Type B pancreatic cell (in vitro differentiated cells): Measurements from ENCODE around the gene GRIN1. TPM values are rescaled to one million over a fixed set of nuclear protein-coding genes. Genes with fewer than 3 reads are reported as not detected.

Source experiments
- DNase-seq: peaks from one replicate; pipeline ENCODE4 v3.0.0; 2021; ENCODE audit warnings: mixed read lengths; ENCODE audit not compliant: unreplicated experiment; ENCODE audit errors: extremely low spot score
- H3K27ac Mint-ChIP-seq: 2 replicates; pipeline ENCODE4 v1.8.0; 2021; ENCODE audit warnings: mild to moderate bottlenecking, mixed read lengths
- H3K27me3 Mint-ChIP-seq: 2 replicates; pipeline ENCODE4 v1.8.0; 2021; ENCODE audit warnings: mixed read lengths
- H3K36me3 Mint-ChIP-seq: 2 replicates; pipeline ENCODE4 v1.8.0; 2021; ENCODE audit warnings: mixed read lengths
- H3K4me1 Mint-ChIP-seq: one replicate; pipeline ENCODE4 v1.8.0; 2021; ENCODE audit warnings: mixed read lengths; ENCODE audit not compliant: unreplicated experiment
- H3K4me3 Mint-ChIP-seq: 2 replicates; pipeline ENCODE4 v1.8.0; 2021; ENCODE audit warnings: mild to moderate bottlenecking, mixed read lengths
- H3K9me3 Mint-ChIP-seq: 2 replicates; pipeline ENCODE4 v1.8.0; 2021; ENCODE audit warnings: mixed read lengths
- total RNA-seq: library from RNA; stranded (reverse); gene quantifications from 2 replicates; pipeline ENCODE4 v1.2.1, GENCODE V29; 2021; ENCODE audit warnings: low replicate concordance
- TF ChIP-seq, protein P1 (sequence below): fragments of 200-600 bp; sonication (generic); conservative IDR thresholded peaks from 2 replicates; pipeline ENCODE4 v1.5.0; 2021; ENCODE audit warnings: antibody characterized with exemption, mild to moderate bottlenecking

GRIN1 gene
- total RNA-seq, 1 donor from 2014 or later = 0.94 TPM

DNA sequence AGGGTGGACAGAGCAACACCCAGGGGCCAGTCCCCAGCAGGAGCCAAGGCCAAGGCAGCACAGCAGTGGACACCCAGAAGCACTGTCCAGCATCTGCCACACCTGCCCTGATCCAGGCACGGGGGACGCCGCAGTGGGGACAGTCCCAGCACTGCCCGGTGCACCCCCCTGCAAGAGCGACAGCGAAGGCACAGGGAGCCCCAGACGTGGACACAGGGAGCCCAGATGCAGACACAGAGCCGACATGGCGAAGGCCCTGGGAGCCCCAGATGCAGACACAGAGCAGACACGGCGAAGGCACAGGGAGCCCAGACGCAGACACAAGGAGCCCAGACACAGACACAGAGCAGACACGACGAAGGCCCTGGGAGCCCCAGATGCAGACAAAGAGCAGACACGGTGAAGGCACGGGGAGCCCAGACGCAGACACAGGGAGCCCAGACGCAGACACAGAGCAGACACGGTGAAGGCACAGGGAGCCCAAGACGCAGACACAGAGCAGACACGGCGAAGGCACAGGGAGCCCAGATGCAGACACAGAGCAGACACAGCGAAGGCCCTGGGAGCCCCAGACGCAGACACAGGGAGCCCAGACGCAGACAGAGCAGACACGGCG is 45.1 kb downstream of the GRIN1 start:
- TF ChIP-seq, protein P1, sequence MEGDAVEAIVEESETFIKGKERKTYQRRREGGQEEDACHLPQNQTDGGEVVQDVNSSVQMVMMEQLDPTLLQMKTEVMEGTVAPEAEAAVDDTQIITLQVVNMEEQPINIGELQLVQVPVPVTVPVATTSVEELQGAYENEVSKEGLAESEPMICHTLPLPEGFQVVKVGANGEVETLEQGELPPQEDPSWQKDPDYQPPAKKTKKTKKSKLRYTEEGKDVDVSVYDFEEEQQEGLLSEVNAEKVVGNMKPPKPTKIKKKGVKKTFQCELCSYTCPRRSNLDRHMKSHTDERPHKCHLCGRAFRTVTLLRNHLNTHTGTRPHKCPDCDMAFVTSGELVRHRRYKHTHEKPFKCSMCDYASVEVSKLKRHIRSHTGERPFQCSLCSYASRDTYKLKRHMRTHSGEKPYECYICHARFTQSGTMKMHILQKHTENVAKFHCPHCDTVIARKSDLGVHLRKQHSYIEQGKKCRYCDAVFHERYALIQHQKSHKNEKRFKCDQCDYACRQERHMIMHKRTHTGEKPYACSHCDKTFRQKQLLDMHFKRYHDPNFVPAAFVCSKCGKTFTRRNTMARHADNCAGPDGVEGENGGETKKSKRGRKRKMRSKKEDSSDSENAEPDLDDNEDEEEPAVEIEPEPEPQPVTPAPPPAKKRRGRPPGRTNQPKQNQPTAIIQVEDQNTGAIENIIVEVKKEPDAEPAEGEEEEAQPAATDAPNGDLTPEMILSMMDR = no peak
- Mint-ChIP-seq H3K4me1 (peaks cover 5% of the 10 kb centered on the region), H3K27ac (no peak overlapping the region), H3K36me3 (no peaks in the 10 kb centered on the region), H3K4me3 (no peak overlapping the region), H3K27me3 (no peaks in the 10 kb centered on the region), H3K9me3 (no peaks in the 10 kb centered on the region)
- no peak for DNase-seq

DNA sequence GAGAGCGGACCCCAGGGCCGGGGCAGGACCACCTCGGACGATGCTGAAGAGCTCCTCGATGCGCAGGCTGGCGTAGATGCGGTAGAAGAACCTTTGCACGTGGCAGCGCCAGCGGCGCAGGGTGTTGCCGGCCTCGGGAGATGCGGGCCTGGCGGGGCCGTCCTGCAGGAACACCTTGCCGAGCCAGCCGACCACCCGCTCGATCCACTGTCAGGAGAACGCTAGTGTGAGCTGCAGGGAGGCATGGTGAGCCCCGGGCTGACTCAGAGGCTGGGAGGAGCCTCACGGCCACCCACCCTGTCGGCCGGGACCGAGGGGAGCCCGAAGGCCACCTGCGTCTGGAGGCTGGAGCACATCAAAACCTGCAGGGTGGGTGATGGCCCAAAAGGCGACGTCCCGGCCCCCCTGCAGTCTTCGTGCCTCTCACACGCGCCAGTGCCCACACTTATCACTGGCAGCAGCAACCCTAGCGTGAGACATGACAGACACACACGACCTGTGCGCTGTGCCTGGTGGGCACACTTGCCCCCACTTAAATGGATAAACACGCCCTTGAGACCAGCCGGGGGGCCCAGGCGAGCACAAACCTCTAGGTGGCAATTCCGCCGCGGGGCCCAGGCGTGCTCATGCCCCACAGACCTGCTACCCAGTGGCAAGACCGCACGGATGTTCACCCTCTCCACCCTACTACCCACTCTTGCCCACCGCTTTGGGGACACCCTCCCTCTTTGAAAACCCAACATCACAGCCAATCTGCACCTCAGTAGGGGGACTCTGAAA is 46.1 kb downstream of the GRIN1 start:
- H3K4me3 Mint-ChIP-seq = no peak overlapping the region
- peaks cover 5% of the 10 kb centered on the region for H3K4me1 Mint-ChIP-seq
- H3K27ac Mint-ChIP-seq = no peak overlapping the region
- TF ChIP-seq, protein P1 = no peak
- H3K9me3 Mint-ChIP-seq = no peaks in the 10 kb centered on the region
- DNase-seq = no peak
- no peaks in the 10 kb centered on the region for H3K27me3 Mint-ChIP-seq
- H3K36me3 Mint-ChIP-seq = no peaks in the 10 kb centered on the region

DNA sequence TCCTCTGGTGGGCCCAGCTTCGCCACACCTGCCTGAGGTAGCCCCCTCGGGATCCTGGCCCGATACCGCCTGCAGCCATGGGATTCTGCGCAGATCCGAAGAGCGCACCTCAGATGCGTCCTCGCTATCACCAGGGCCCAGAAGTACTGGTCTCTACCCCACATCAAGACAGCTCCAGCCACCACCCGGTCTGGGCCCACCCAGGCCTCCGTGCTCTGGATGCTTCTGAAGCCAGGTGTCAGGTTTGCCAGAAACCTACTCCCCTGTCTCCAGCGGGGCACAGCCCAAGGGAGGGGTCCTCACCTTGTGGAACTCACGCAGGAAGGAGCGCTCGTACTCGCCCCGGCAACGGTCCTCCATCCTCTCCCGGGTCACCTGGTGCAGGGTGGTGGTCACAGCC is 47.0 kb downstream of the GRIN1 start:
- no peak overlapping the region for H3K27ac Mint-ChIP-seq
- TF ChIP-seq, protein P1 = no peak
- H3K9me3 Mint-ChIP-seq = no peaks in the 10 kb centered on the region
- H3K27me3 Mint-ChIP-seq = no peaks in the 10 kb centered on the region
- no peak for DNase-seq
- H3K36me3 Mint-ChIP-seq = no peaks in the 10 kb centered on the region
- H3K4me3 Mint-ChIP-seq = no peak overlapping the region
- peaks cover 5% of the 10 kb centered on the region for H3K4me1 Mint-ChIP-seq

DNA sequence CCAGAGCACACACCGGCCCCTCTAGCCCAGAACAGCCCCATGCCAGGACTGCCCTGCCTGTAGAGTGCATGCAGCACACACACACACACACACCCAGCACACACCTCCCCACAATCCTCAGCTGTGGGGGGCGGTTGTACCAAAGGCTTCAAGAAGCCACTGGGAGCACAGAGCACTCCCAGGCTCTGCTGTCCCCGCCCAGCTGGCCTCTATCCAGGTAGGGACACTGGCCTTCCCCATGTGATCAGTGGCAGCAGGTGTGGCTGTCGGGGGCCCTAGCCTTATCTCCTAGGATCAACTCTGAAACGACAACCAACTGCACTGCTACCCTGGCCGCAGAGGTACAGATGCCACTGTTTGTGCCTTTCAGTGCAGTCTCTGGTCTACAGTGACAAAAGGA is 47.4 kb downstream of the GRIN1 start:
- H3K27ac Mint-ChIP-seq = peak overlapping the region; percentile 59

DNA sequence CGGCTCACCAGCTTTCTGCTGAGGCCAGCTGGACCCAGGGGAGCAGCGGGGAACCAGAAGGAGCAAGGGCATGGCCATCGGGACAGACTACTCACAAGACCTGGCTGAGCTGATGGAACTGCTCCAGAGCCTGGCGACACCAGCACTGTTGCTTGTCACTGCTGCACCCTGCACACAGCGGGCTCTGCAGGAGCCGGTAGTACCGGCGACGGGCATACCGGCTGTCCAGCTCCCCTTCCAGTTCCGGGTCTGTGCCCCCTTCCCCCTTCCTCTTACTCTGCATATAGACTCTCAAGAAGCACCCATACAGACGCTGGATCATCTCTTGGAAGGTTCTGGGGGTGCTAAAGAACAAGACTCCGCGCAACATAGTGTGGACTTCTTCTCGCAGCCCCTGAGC is 48.4 kb downstream of the GRIN1 start:
- Mint-ChIP-seq H3K4me3 (peak overlapping the region; percentile 91), H3K27ac (peak overlapping the region; percentile 85), H3K9me3 (no peaks in the 10 kb centered on the region), H3K36me3 (no peaks in the 10 kb centered on the region), H3K27me3 (no peaks in the 10 kb centered on the region), H3K4me1 (peaks cover 5% of the 10 kb centered on the region)
- no peak for DNase-seq
- TF ChIP-seq, protein P1 = no peak

More for the DNA sequence above, 47.4 kb downstream of the GRIN1 start:
- TF ChIP-seq, protein P1 = no peak
- Mint-ChIP-seq H3K9me3 (no peaks in the 10 kb centered on the region), H3K4me1 (peaks cover 5% of the 10 kb centered on the region), H3K4me3 (peak overlapping the region; percentile 91), H3K36me3 (no peaks in the 10 kb centered on the region), H3K27me3 (no peaks in the 10 kb centered on the region)
- DNase-seq = no peak
